CD4-positive, alpha-beta T cell treated with Interleukin-21 for 1 hour (primary cell): ENCODE measurements around the gene DUSP7.

Experiments used
- DNase-seq: peaks from one replicate; pipeline ENCODE4 v3.0.0-alpha.2; 2020

DUSP7 gene

DNA sequence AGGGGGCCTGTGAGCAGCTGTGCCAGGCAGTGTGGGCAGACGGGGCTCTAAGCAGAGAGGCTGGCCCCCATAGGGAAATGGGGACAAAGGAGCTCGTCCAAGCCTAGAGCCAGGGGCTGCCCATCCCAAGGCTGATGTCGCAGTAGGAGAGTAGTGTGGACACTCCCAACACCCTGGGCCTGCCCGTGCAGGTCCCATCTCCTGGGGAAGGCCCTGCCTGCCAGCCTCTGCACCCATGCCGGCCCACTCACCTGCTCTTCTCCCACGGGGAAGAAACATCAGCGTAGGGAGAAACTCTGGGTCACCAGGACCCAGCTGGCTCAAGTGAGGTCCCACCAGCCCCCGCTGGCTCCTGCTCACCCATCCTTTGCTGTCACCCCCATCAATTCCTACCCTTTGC lies 10.7 kb upstream of the DUSP7 start:
- no peak for DNase-seq

DNA sequence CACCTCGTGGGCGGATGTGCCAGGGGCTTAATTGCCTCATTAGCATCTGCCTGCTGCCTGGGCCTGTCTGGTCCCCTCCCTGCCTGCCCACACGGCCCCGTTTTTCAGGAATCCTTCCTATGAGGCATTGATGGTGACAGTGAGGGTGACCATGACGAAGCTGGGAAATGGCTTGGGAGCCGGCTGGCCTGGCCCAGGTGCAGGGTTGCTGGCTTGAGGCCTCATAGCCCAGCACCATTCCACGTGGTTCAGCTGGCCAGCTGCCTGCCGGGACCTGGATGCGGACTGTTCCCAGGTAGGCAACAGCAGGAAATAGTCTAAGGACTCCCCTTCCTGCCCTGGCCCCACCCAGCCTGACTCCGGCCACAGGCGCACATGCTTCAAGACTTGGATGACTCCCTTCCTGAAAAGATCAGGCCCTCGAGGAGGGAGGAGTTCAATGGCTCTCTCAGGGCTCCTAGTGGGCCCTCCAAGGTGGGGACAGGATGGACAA lies 8.9 kb upstream of the DUSP7 start:
- DNase-seq: no peak

DNA sequence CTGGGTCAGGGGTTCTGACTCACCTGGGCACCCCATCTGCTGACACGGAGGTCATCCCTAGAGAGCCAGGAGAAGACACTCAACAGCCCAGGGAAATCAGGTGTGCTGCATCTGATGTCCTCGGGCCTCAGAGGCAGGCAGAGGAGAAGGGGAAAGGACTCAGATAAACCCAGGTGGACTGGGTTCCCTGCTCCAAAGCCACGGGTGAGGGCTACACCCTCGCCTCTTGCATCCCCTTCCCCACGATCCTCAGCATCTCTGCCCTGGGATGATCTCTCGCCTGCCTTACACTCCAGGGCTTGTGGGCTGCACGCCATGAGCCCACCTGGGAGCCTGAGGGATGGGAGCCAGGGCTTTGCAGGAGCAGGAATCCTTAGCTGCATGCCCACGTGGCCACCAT lies 8.2 kb upstream of the DUSP7 start:
- no peak for DNase-seq

DNA sequence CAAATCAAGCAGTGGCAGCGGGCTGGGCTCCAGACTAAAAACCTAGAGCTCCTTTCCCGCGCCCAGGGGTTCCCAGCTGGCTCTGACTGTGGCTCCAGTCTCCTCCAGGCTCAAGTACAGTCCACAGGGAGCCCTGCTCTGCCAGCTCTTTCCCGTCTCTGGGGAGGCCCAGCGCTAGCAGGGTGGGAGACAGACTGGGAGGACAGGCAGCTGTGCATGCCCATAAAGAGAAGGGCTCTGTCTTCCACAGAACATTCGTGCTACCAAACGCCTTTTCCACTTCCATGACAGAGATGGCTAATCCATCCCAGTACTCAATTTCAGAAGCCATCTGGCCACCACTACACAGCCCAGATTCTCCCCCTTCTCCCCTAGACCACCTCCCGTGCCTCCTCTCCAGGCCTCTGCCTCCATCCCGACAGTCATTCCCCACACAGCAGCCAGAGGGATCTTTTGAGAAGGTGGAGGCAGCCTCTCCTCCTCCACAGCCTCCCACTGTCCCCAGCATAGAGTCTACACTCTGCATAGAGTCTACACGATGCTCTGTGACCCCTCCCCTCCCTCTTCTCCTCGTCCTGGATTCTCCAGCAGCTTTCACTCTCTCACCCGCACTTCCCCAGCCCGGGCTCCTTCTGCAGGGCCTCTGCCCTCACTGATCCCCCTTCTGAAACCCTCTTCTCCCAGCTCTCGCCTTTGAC lies 6.8 kb upstream of the DUSP7 start:
- no peak for DNase-seq

DNA sequence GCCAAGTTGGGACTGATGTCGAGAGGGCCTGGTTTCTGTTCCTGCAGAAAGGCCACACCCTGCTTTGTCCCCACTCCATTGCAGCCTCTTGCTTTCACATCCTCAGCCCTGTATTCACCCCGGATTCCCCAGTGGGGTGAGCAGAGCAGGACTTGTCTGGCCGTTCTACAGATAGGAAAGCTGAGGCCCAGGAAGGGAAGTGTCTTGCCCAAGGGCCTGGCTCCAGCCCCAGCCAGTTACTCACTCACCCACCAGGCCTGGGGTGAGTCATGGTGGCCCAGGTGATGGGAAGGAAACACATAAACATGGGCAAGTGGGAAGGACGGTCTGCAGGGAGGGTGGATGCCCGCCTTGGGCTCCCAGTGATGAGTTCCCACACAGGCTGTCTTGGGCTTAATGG lies 6.1 kb upstream of the DUSP7 start:
- DNase-seq: peak; percentile 21

DNA sequence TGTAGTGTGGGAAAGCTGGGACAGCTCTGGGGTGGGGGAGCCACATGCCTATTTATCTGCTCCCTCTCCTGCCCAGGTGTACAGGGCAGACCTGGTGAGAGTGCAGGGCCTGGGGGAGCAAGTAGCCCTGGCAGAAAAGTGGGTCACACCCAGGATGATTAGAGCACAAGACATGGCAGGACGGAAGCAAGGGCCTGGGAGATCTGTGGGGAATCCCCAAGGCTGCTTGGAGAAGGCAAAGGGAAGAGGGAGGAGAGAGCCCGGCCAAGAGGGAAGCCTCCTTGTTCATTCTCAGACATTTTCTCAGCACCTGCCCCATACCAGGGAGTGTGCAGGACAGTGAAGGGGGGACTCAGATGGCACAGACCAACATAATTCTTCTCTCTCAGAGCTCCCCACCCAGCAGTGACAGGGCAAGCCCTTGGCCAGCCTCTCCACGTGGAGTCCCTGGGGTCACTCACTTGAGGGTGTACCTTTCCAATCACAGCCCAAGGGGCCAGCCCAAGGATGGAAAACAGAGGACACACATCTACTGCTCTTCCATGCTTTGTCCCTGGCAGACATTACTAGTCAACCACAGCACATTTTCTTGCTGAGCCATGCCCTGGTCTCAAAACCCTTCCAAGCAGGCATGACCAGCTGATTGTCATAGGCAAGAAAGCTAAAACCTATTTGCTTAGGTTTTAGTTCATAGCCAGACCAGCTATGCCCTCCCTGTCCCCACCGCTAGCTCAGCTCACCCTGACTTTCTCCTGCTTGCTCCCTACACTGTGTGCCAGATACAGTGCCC lies 4.9 kb upstream of the DUSP7 start:
- no peak for DNase-seq

DNA sequence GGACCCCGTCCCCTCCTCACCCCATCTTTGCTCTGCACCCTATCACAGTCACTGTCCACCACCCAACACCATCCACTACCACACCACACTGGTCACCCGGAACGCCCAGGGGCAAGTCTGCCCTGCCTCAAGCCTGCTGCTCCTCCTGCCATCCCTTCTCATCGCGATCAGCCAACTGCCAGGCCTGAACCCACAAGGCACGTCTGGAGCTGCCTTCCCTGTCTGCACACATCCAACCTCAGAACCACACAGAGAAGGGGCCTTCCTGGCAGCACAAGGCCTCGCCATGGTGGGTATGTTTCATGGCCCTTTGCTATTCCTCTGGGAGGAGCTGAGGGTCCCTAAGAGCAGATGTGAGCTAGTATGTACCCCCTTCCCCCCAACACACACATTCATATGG lies 3.4 kb upstream of the DUSP7 start:
- no peak for DNase-seq

DNA sequence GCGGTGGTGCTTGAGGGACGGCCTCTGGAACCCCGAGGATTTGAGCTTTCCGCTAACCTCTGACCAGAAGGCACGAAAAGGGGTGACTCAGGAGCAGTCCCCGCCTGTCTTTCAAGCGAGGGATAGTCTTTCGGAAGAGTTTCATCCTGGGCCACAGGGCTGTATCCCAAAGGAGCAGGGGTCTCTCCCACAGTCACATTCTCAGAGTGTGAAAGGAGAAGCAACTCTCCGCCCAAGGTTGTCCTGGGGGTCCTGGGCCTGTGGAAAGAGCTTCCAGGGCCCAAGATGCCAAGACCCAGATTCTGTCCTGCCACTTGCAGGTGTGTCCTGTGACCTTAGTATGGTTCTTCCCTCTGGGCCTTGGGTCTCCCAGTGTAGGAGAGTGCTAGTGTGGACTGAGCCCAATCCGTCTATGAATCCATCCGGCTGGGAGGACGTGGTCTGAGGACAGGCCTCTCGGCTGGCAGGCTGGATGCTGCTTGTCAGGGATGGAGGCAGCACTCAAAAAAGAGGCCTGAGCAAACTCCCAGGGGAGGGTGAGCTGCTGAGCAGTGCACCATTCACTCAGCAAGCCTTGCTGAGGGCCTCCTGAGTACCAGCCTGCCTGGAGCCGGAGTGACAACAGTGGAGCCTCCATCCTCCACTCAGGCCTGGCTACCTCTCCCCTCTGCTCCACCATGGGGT lies 1.6 kb upstream of the DUSP7 start:
- DNase-seq: no peak

DNA sequence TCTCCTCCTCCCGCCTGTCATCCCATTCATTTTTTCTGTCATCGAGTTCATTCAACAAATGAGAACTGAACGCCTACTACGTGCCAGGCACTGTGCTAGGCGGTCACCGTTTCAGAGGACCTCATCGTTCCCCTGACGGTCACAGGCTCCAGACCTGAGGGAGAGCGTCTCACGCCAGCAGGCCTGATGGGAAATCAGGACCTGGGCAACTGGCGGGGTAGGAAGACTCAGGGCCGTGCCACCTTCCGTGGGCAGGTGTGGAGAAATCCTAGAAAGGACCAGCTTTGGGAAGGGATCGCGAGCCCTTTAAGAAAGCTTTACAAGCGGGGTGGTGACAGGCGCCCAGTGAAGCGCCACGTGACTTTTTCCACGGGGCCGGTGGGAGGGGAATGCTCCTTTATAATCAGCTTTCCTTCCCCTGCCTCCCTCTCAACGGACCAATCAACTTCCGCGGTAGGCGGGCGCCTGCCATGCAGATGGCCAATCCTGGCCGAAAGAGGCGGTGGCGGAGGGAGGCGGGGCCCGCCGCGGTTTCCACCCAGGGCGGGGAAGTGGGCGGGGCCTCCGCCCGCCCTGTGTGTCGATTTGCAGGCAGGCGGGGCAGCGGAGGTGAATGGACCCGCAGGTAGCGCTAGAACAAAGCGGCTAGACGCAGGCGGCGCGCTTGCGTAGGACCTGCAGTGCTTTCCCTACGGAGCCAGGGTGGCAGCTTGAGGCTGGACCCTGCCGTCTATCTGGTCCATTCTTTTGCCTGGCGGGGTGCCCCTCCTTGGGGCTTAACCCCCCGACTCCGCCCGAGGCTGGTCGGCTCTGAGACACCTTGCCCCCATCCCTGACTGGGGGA lies 819 bp upstream of the DUSP7 start:
- DNase-seq: peak; percentile 100

DNA sequence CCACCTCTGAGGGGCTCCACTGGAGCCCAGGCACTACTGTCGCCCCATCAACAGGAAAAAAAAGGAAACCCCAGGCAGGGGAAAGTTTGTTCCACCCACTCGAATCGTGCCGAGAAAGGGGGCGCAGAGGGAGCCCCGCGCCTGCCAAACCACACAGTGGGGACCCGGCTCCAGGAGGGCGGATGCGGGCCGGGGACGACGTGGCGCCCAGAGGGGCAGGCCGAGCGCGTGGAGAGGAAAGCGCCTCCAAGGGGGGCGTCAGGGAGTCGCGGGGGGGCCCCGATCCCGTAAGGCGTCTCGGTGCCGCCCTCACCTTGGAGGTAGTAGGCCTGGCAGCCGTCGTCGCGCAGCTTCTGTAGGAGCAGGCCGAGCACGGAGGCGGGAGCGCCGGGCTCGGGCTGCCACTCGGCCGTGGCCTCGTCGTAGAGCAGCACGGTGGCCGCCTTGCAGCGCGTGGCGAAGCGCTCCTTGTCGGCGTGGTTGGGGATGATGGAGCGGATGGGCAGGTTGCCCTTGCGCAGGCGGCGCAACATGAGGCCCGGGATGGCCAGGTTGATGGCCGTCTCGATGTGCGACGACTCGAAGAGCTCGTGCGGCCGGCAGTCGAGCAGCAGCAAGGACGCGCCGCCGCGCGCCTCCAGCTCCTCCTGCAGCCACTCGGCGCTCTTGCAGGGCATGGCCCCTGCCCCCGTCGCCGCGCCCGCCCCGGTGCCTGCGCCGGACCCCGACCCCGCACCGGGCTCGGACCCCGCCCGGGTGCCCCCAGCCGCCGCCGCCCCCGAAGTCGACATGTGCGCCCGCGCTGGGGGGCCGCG lies 627 bp downstream of the DUSP7 start:
- DNase-seq: peak; percentile 40

DNA sequence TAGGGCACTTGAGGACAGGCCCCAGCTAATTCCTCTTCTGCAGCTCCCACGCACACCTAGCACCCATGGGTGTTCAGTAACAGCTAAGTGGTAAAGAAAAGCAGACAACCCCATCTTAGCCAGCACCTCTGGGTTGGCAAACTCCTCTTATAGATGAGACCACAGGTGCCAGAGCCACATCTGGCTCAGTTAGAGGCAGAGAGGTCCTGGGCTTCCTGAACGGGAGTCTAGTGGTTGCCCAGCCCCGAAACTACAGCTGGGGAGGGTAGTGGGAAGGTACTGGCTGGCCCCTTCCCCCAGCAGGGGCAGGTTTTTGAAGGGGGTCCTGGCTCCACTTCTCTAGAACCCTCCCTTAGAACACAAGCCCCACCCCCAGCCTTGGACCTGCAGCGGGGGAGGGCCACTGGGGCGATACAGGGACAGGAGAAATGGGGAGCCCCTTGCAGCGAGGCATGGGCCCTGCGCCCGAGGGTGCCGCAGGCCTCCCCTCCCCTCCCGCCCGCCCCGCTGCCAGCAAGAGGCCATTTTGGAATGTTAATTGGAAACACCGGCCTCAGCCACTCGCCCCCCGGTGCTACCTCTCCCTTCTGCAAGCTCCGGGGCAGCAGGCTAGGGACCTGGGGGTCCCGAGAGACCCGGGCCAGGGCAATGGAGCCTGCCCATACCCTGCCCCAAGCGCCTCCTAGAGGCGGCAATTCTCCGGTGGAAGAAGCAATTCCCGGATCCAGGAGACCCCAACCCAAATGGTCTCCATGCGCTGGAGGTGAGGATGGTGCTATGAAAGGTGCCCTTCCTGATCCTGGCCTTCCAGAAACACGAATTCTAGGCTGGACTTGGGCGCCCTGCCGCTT lies 1.5 kb downstream of the DUSP7 start:
- DNase-seq: peak; percentile 25

DNA sequence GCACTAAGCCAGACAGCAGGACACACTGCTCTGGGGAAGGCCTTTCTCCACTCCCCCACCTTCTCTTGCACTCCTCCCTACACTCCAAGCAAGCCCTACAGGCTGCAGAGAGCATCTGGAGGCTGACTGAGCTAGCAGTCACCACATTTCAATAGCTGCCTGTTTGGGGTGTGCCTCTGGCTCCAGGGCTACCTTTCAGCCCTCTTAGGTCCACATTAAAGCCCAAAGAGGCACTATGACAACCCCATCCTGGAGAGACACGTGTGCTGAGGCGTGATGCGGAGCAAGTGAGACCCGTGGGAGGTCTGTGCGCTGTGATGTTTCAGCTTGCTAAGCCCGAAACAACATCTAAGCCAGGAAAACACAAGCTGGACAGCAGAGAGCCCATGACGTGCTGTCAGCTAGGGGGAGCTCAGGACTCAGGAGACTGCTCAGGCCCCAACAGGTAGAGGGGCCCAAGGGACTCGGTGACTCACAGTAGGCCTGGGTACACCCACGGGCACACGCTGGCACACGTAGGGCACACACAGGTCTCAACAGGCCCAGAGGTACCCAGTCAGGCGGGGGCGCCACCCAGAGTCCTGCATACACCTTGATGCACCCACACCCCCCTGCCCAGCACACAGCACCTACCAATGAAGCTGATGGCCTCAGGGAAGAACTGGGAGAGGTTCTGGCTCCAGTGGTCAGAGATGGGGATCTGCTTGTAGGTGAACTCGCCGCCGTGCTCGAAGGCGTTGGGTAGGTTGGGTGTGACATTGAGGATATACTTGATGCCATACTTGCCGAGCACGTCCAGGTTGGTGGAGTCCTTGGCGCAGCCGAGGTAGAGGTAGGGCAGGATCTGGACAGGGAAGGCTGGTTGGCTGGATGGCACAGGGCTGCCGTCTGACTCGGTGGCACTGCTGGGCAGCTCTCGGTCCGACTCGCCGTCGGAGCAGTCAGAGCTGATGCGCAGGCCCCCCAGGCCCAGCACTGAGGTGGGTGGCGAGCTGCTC lies 2.8 kb downstream of the DUSP7 start:
- peak; percentile 33 for DNase-seq

DNA sequence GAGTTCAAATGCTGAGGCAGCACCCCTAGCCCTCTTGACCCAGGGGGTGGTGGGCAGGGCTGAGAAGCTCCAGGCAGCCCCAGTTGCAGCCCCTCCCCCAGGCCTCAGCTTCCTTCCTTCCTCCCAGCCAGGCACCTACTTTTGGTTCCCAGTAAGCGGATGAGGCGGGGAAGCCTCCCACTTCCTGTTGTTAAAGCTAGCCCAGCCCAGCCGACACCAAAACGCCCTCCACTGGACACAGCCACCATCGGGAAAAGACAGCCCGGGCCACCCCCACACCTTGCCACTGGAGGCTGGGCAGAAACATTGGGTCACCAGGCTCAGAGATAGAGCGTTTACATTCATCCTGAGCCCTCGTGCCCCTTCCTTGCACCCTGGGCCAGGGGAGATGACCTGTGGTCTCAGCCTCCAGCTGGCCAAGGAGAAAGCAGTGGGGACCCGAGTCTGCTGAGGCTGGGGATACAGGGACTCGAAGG lies 3.5 kb downstream of the DUSP7 start:
- DNase-seq: peak; percentile 62

DNA sequence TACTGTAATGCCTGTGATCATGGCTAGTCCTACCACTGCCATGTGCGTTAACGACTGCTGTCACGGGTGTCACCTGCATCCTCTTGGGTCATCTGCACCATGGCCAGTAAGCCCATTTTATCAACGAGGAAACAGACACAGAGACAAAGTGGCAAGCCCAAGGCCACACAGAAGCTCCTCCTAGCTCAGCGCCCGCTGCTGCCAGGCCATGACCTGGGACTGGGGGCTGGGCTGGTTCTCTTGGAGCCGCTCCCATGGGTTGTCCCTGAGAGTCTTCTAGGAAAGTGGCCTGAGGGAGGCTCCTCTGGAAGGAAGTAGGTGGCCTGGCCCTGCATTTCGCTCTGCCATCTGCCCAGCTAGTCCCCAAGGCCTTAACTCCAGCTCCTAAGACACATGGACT lies 4.9 kb downstream of the DUSP7 start:
- DNase-seq: no peak

DNA sequence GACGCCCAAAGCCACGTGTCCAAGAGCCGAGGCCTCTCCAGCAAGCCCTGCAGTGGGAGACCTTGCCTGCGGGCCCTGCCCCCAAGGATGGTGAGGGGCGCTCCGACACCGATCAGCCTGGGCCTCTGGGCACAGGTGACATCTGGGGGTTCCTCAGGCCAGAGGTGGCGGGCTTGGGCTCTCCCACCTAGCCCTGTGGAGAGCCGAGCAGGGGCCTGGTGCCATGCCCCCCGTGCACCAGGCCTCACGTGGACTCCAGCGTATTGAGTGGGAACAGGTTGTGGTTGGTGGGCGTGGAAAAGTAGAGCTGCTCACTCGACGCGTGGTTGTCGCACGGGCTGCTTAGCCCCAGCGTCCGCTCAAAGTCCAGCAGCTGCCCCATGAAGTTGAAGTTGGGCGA lies 5.8 kb downstream of the DUSP7 start:
- no peak for DNase-seq

DNA sequence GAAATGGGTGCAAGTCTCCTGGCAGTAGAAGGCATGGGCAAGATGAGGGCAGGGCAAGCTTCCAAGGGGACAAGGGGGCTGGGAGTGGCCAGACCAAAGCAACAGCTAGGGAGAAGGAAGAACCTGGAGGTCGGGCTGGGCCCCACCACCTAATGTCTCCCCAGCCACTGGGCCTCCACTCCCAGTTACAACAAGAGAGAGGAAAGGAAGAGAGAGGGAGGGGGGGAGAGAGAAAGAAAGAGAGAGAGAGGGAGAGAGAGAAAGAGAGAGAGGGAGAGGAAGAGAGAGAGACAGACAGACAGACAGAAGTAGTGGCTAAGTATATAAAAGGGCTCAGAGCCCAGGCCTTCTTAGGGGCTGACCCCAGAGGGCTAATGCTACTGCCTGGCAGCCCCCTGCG lies 6.9 kb downstream of the DUSP7 start:
- no peak for DNase-seq

DNA sequence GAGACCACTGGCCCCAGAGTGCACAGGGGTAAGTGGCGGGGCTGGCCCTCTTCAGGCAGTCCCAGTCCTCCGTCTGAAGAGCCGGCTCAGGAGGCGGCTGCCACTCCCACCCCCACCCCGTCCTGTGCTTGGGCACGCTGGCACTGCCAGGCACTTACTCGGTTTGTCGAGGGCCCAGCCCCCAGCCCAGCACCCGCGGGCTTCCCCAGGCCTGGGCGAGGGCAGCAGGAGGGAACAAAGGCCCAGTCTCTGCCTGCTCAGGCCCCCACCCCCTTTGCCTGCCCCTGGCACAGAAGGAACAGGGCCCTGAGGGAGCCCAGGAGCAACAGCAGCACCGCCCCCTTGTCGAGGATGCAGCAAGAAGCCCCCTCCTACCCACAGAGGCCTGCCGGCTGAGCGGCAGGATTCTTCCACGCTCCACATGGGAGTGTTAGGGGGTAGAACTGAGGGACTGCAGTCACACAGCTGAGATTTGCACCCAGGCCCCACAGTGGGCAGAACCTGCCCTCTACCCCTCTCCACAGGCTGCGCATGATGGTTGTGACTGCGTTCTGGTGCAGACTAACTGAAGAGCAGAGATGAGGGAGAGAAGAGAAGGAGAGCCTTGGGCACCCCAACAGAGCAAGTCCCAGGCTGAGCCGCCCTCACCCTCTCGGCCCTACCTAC lies 8.9 kb downstream of the DUSP7 start:
- DNase-seq: no peak

DNA sequence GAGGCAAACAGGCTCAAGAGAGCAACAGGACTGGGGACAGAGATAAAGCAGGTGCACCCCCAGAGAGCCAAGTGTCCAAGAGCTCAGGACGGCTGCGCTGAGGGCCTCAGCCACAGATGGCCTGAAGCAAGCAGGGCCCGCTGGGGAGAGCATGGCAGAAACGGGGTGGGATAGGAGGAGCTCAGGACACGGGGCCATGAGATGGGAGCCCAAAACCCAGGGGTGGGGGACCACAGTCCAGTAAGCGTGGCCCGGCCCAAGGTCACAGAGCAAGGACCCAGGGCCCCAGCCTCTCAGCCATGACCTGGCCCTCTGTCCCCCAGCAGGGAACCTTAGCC lies 9.5 kb downstream of the DUSP7 start:
- DNase-seq: no peak
